ENCODE results near the gene MAMDC4. TPM values are rescaled to one million over a fixed set of nuclear protein-coding genes. Genes with fewer than 3 reads are reported as not detected.

MAMDC4 gene
- total and polyA plus RNA-seq, 9 donors = 2.7 to 33.5 (median 5.6) TPM

- H3K27me3 ChIP-seq (ENCODE audit: control insufficient read depth, insufficient read depth, low read length) = no peaks in the 10 kb centered on the region
- no peak overlapping the region for H3K4me3 ChIP-seq (ENCODE audit: low read length)
- H3K27ac ChIP-seq (ENCODE audit: low read length) = no peak overlapping the region
- H3K4me1 ChIP-seq (ENCODE audit: control insufficient read depth, insufficient read depth, low read length) = peaks cover 7% of the 10 kb centered on the region
- no peaks in the 10 kb centered on the region for H3K9me3 ChIP-seq (replicated peaks; ENCODE audit: control insufficient read depth, low read depth, low read length)
- no peak for DNase-seq
- 85% methylated on average over 13 of the region's 13 CpGs for WGBS (ENCODE audit: insufficient coverage)
- peaks cover 7% of the 10 kb centered on the region for H3K36me3 ChIP-seq (ENCODE audit: control insufficient read depth, insufficient read depth, low read length)
Observed at GRCh38 chr9:136890661-136891060, 38.5 kb downstream of the MAMDC4 start.

- DNase-seq = no peak
Observed at GRCh38 chr9:136896027-136896426, 43.9 kb downstream of the MAMDC4 start.

GRCh38 chr9:136898483-136899100 is 46.4 kb downstream of the MAMDC4 start:
- DNase-seq = no peak
- H3K27me3 ChIP-seq (ENCODE audit: control insufficient read depth, insufficient read depth, low read length) = no peaks in the 10 kb centered on the region
- no peak overlapping the region for H3K27ac ChIP-seq (ENCODE audit: low read length)
- H3K9me3 ChIP-seq (replicated peaks; ENCODE audit: control insufficient read depth, low read depth, low read length) = no peaks in the 10 kb centered on the region
- no peak overlapping the region for H3K4me3 ChIP-seq (ENCODE audit: low read length)
- peaks cover 7% of the 10 kb centered on the region for H3K4me1 ChIP-seq (ENCODE audit: control insufficient read depth, insufficient read depth, low read length)
- 86% methylated on average over 15 of the region's 21 CpGs for WGBS (ENCODE audit: insufficient coverage)
- H3K36me3 ChIP-seq (ENCODE audit: control insufficient read depth, insufficient read depth, low read length) = peaks cover 56% of the 10 kb centered on the region

More at GRCh38 chr9:136896027-136896426, 43.9 kb downstream of the MAMDC4 start:
- Histone ChIP-seq H3K36me3 (ENCODE audit: control insufficient read depth, insufficient read depth, low read length) (peaks cover 35% of the 10 kb centered on the region), H3K27ac (ENCODE audit: low read length) (no peak overlapping the region), H3K9me3 (replicated peaks; ENCODE audit: control insufficient read depth, low read depth, low read length) (no peaks in the 10 kb centered on the region), H3K4me3 (ENCODE audit: low read length) (no peak overlapping the region), H3K27me3 (ENCODE audit: control insufficient read depth, insufficient read depth, low read length) (no peaks in the 10 kb centered on the region), H3K4me1 (ENCODE audit: control insufficient read depth, insufficient read depth, low read length) (no peaks in the 10 kb centered on the region)
- 75% methylated on average over 10 of the region's 11 CpGs for WGBS (ENCODE audit: insufficient coverage)

- WGBS (ENCODE audit: insufficient coverage) = 61% methylated on average over 9 of the region's 9 CpGs
- Histone ChIP-seq H3K27ac (ENCODE audit: low read length) (no peak overlapping the region), H3K27me3 (ENCODE audit: control insufficient read depth, insufficient read depth, low read length) (no peaks in the 10 kb centered on the region), H3K4me3 (ENCODE audit: low read length) (no peak overlapping the region), H3K9me3 (replicated peaks; ENCODE audit: control insufficient read depth, low read depth, low read length) (no peaks in the 10 kb centered on the region), H3K36me3 (ENCODE audit: control insufficient read depth, insufficient read depth, low read length) (peaks cover 56% of the 10 kb centered on the region), H3K4me1 (ENCODE audit: control insufficient read depth, insufficient read depth, low read length) (peaks cover 7% of the 10 kb centered on the region)
- no peak for DNase-seq
Observed at GRCh38 chr9:136899196-136899595, 47.0 kb downstream of the MAMDC4 start.

- 93% methylated on average over 8 of the region's 10 CpGs for WGBS (ENCODE audit: insufficient coverage)
- H3K36me3 ChIP-seq (ENCODE audit: control insufficient read depth, insufficient read depth, low read length) = peaks cover 49% of the 10 kb centered on the region
- H3K4me3 ChIP-seq (ENCODE audit: low read length) = no peak overlapping the region
- peaks cover 7% of the 10 kb centered on the region for H3K4me1 ChIP-seq (ENCODE audit: control insufficient read depth, insufficient read depth, low read length)
- no peak for DNase-seq
- H3K27ac ChIP-seq (ENCODE audit: low read length) = no peak overlapping the region
- no peaks in the 10 kb centered on the region for H3K27me3 ChIP-seq (ENCODE audit: control insufficient read depth, insufficient read depth, low read length)
- no peaks in the 10 kb centered on the region for H3K9me3 ChIP-seq (replicated peaks; ENCODE audit: control insufficient read depth, low read depth, low read length)
Observed at GRCh38 chr9:136900556-136900955, 48.4 kb downstream of the MAMDC4 start.

- Histone ChIP-seq H3K27me3 (ENCODE audit: control insufficient read depth, insufficient read depth, low read length) (no peaks in the 10 kb centered on the region), H3K4me3 (ENCODE audit: low read length) (no peak overlapping the region), H3K4me1 (ENCODE audit: control insufficient read depth, insufficient read depth, low read length) (peaks cover 7% of the 10 kb centered on the region), H3K9me3 (replicated peaks; ENCODE audit: control insufficient read depth, low read depth, low read length) (no peaks in the 10 kb centered on the region), H3K36me3 (ENCODE audit: control insufficient read depth, insufficient read depth, low read length) (peaks cover 51% of the 10 kb centered on the region), H3K27ac (ENCODE audit: low read length) (no peak overlapping the region)
- DNase-seq = no peak
- WGBS (ENCODE audit: insufficient coverage) = 91% methylated on average over 11 of the region's 13 CpGs
Observed at GRCh38 chr9:136900988-136901515, 48.9 kb downstream of the MAMDC4 start.

- H3K27ac ChIP-seq (ENCODE audit: low read length) = peak overlapping the region; percentile 51
- no peaks in the 10 kb centered on the region for H3K9me3 ChIP-seq (replicated peaks; ENCODE audit: control insufficient read depth, low read depth, low read length)
- no peak for DNase-seq
- peaks cover 58% of the 10 kb centered on the region for H3K36me3 ChIP-seq (ENCODE audit: control insufficient read depth, insufficient read depth, low read length)
- no peaks in the 10 kb centered on the region for H3K27me3 ChIP-seq (ENCODE audit: control insufficient read depth, insufficient read depth, low read length)
- peaks cover 7% of the 10 kb centered on the region for H3K4me1 ChIP-seq (ENCODE audit: control insufficient read depth, insufficient read depth, low read length)
- WGBS (ENCODE audit: insufficient coverage) = 77% methylated on average over 19 of the region's 20 CpGs
- H3K4me3 ChIP-seq (ENCODE audit: low read length) = no peak overlapping the region
Observed at GRCh38 chr9:136901516-136902258, 49.5 kb downstream of the MAMDC4 start.

GRCh38 chr9:136902259-136902821 is 50.2 kb downstream of the MAMDC4 start:
- Histone ChIP-seq H3K4me1 (ENCODE audit: control insufficient read depth, insufficient read depth, low read length) (peaks cover 7% of the 10 kb centered on the region), H3K27ac (ENCODE audit: low read length) (peak overlapping the region; percentile 51), H3K4me3 (ENCODE audit: low read length) (no peak overlapping the region), H3K36me3 (ENCODE audit: control insufficient read depth, insufficient read depth, low read length) (peaks cover 64% of the 10 kb centered on the region), H3K9me3 (replicated peaks; ENCODE audit: control insufficient read depth, low read depth, low read length) (no peaks in the 10 kb centered on the region), H3K27me3 (ENCODE audit: control insufficient read depth, insufficient read depth, low read length) (no peaks in the 10 kb centered on the region)
- peak; percentile 23 for DNase-seq
- 84% methylated on average over 15 of the region's 15 CpGs for WGBS (ENCODE audit: insufficient coverage)

- peaks cover 72% of the 10 kb centered on the region for H3K36me3 ChIP-seq (ENCODE audit: control insufficient read depth, insufficient read depth, low read length)
- H3K27me3 ChIP-seq (ENCODE audit: control insufficient read depth, insufficient read depth, low read length) = no peaks in the 10 kb centered on the region
- H3K9me3 ChIP-seq (replicated peaks; ENCODE audit: control insufficient read depth, low read depth, low read length) = no peaks in the 10 kb centered on the region
- DNase-seq = peak; percentile 25
- no peak overlapping the region for H3K27ac ChIP-seq (ENCODE audit: low read length)
- H3K4me1 ChIP-seq (ENCODE audit: control insufficient read depth, insufficient read depth, low read length) = peaks cover 7% of the 10 kb centered on the region
- 57% methylated on average over 8 of the region's 12 CpGs for WGBS (ENCODE audit: insufficient coverage)
- H3K4me3 ChIP-seq (ENCODE audit: low read length) = no peak overlapping the region
Observed at GRCh38 chr9:136903041-136903554, 51.0 kb downstream of the MAMDC4 start.

- no peak for DNase-seq
- Histone ChIP-seq H3K4me1 (ENCODE audit: control insufficient read depth, insufficient read depth, low read length) (peaks cover 7% of the 10 kb centered on the region), H3K36me3 (ENCODE audit: control insufficient read depth, insufficient read depth, low read length) (peaks cover 66% of the 10 kb centered on the region), H3K9me3 (replicated peaks; ENCODE audit: control insufficient read depth, low read depth, low read length) (no peaks in the 10 kb centered on the region), H3K27ac (ENCODE audit: low read length) (no peak overlapping the region), H3K27me3 (ENCODE audit: control insufficient read depth, insufficient read depth, low read length) (no peaks in the 10 kb centered on the region), H3K4me3 (ENCODE audit: low read length) (no peak overlapping the region)
- 100% methylated on average over 1 of the region's 4 CpGs for WGBS (ENCODE audit: insufficient coverage)
Observed at GRCh38 chr9:136906266-136906665, 54.1 kb downstream of the MAMDC4 start.
